HUDEP-2 (cell line): ENCODE results near the gene CLDN9.

Experiments
- DNase-seq, 76 experiments: peaks; one replicate each; lab custom pipeline; 2025; ENCODE audit not compliant: unreplicated experiment in 76 of 76; lab: John Stamatoyannopoulos, UW

Gene CLDN9, protein sequence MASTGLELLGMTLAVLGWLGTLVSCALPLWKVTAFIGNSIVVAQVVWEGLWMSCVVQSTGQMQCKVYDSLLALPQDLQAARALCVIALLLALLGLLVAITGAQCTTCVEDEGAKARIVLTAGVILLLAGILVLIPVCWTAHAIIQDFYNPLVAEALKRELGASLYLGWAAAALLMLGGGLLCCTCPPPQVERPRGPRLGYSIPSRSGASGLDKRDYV

DNA sequence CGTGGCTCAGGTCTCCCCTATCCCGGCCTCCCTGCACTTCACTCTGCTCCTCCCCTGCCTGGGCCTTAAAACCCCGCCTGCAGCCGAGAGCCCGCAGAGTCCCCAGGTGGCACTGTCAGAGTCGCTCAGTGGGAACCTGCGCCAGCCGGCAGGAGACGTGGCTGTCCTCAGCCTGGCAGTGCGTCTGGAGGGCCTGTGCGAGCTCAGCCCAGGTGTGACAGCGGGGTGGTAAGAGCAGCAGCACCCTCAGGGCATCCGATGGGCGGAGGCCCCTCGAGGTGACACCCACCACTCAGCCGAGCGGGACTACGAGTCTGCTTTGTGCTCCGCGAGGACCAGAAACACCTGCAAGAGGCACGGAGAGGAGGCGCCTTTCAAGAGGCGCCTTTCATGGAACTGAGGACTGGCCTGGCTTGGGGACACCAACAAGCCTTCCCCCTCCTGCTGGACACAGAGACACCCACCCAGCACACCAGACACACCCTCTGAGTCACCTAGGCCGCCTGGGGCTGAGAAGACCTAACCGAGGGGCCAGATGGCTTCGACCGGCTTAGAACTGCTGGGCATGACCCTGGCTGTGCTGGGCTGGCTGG lies at the start of gene CLDN9:
Gene CLDN9 (plus strand): TSS at position 96 of the 593 bp plus-strand sequence. CDS start 440 bp downstream, at position 536.
- no peak for DNase-seq

GRCh38 chr16:2963074-2963722 lies 49.5 kb upstream of the CLDN9 start:
- peak in 2 of 76 experiments; percentile 5 to 40 for DNase-seq

- DNase-seq, result peak in 7 of 76 experiments; percentile 4 to 66 (median 22)
Observed at GRCh38 chr16:2963723-2964474, 48.8 kb upstream of the CLDN9 start, which contains the start of gene KREMEN2. KREMEN2 (plus strand) TSS chr16:2964275; CDS start chr16:2964521, 246 bp downstream.

DNA sequence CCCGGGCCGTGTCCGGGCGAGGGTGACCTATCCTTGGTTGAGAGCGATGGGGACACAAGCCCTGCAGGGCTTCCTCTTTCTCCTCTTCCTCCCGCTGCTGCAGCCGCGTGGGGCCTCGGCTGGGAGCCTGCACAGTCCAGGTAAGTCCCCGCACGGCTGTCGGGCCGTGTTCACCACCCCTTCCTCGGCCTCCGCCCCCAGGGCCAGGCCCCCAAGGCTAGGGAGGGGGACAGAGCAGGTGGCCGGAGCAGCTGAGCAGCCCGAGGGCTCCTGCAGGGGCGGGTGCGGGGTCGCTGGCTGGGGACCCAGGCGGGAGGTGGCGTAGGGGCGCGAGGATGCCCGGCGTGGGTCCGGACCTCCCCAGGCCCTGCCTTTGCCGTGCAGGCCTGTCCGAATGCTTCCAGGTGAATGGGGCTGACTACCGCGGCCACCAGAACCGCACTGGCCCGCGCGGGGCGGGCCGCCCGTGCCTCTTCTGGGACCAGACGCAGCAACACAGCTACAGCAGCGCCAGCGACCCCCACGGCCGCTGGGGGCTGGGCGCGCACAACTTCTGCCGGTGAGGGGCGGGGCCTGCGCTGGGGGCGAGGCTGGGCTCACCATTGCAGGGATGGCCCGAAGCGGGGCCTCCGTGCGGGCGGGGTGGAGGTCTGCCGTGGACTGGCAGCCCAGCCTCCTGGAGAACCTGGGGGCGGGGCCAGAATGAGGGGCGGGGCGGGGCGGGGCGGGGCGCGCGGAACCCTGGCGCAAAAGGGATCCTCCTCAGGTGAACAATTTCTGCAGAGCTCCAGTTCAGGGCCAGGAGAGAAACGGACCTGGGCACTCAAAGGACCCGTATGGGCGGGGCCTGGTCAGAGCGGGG lies 48.0 kb upstream of the CLDN9 start:
- DNase-seq, result peak in 47 of 76 experiments; percentile 2 to 79 (median 44)

DNA sequence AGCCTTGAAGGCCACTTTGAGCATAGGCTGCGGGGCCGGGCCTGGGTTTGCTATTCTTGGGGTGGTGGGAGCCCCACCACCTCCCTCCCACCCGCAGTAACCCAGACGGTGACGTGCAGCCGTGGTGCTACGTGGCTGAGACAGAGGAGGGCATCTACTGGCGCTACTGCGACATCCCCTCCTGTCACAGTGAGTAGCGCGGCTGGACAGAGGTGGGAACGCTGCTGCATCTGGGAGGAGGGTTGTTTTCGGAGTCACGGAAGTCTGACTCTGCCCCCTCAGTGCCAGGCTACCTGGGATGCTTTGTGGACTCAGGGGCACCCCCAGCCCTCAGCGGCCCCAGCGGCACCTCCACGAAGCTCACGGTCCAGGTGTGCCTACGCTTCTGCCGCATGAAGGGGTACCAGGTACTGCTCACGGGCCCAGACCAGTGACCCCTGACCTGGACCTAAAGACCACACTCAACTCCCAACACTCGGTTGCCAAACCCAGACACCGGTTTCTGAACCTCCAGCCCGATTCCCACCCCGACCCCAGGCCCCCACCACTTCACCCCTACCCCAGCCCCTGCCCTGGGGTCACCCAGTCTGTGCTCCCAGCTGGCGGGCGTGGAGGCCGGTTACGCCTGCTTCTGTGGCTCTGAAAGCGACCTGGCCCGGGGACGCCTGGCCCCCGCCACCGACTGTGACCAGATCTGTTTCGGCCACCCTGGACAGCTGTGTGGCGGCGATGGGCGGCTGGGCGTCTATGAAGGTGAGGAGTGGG lies 46.5 kb upstream of the CLDN9 start:
- DNase-seq, result no peak

GRCh38 chr16:2966808-2967191 lies 45.9 kb upstream of the CLDN9 start:
- DNase-seq, result no peak

DNA sequence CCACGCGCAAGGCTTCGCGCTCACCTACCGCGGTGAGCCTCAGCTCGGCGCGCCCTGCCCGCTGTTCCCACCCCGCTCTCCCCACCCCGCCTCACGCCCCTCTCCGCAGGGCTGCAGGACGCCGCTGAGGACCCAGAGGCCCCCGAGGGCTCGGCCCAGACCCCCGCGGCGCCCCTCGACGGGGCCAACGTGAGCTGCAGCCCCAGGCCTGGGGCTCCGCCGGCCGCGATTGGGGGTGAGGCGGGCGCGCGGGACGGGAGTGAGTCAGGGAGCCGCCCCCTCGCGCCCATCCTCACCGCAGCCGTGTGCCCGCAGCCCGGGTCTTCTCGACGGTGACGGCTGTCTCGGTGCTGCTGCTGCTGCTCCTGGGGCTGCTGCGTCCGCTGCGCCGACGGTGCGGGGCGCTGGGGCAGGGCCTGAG lies 45.5 kb upstream of the CLDN9 start:
- DNase-seq, result no peak

DNA sequence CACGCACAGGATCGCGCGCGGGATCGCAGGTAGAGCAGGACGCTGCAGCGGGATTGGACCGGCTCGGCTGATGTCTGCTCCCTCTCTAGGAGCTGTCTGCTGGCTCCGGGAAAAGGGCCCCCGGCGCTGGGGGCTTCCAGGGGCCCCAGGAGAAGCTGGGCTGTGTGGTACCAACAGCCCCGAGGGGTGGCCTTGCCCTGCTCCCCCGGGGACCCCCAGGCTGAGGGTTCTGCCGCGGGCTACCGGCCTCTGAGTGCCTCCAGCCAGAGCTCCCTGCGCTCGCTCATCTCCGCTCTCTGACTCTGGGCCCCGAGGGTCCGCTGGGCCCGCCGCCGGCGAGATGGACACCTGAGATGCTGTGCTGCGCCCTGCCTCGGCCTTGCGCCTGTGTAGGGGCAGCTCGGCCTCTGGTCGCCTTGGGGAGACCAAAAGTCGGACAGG lies 45.0 kb upstream of the CLDN9 start:
- DNase-seq, result no peak

DNA sequence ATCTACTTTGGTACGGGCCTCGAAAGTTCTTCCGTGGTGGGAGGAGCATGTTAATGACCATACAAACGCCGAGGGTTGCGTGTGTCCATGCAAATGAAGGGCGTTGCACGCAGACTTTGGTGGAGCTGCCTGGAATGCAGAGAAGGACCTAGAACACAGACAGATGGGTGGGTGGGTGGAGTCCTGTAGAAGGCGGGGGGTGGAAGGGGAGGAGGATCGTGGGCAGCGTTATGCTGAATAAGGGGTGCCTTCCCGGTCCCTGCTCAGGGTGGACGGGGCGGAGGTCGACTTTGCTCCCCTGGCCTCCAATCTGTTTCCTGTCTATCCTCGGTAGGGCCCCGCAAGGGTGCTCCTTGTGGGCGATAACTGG lies 44.4 kb upstream of the CLDN9 start:
- DNase-seq, result no peak

- DNase-seq, result peak in 70 of 76 experiments; percentile 26 to 95 (median 78)
Observed at GRCh38 chr16:2968738-2969544, 43.8 kb upstream of the CLDN9 start, which contains the start of gene PAQR4. PAQR4 (plus strand) TSS chr16:2969348; CDS start chr16:2969675, 327 bp downstream.

- peak in 66 of 76 experiments; percentile 8 to 82 (median 63) for DNase-seq
Observed at GRCh38 chr16:2969545-2970521, 42.9 kb upstream of the CLDN9 start.

GRCh38 chr16:2970563-2970962 lies 42.2 kb upstream of the CLDN9 start:
- DNase-seq, result peak in 1 of 76 experiments; percentile 10

- DNase-seq, result no peak
Observed at GRCh38 chr16:2971134-2971984, 41.4 kb upstream of the CLDN9 start.

DNA sequence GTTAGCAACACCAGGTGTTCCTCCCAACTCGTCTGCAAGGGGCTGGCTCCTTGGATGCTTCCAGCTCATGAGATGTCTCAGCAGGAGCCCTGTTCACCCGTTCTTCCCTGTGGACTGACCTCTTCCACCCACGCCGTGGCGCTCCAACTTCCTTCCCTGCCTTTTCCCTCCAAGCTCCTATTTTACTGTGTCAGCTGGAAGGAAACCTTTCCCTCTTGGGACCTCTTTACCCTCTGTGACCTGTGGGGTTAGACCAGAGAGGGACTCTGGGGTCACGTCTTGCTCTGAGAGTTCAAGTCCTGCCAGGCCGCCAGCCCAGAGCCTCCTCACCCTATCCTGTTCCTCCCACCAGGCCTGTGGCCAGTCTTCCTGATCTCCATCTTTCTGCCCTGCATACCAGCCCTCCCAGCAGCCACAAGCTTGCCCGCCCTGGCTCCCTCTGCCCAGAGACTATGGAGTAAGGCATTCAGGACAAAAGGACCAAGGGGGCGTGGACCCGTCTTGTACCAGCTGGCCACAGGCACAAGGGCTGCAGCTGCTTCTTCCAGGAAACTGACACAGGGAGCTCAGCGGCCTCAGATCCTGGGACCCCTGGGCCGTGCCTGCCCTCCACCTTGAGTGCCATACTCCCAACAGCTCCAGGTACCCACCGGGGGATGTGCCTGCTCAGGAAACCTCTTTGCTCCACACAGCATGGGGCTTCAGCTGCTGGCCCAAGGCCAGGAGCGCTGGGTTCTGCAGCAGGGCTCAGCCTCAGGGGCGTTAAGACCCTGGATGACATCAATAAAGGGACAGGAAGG lies 40.5 kb upstream of the CLDN9 start:
- DNase-seq, result no peak

GRCh38 chr16:2973093-2973492 lies 39.6 kb upstream of the CLDN9 start:
- no peak for DNase-seq
